ENCODE results near the gene TFDP1.

The TFDP1 gene

GRCh38 chr13:113664751-113665596 is 80.4 kb downstream of the TFDP1 start:
- Histone ChIP-seq H3K4me1 (ENCODE audit: control insufficient read depth, insufficient read depth, low read length) (no peaks in the 10 kb centered on the region), H3K27me3 (ENCODE audit: control insufficient read depth, insufficient read depth, low read length) (no peaks in the 10 kb centered on the region), H3K36me3 (ENCODE audit: control insufficient read depth, insufficient read depth, low read length) (no peaks in the 10 kb centered on the region), H3K4me3 (ENCODE audit: low read length) (no peak overlapping the region), H3K9me3 (ENCODE audit: control insufficient read depth, insufficient read depth, low read length) (no peaks in the 10 kb centered on the region), H3K27ac (ENCODE audit: low read length) (no peak overlapping the region)
- no CpG with 5 or more reads among the region's 21 CpGs for WGBS (ENCODE audit: insufficient coverage, insufficient read length)
- no peak for DNase-seq (ENCODE audit: low read depth, low spot score)

GRCh38 chr13:113665597-113666328 is 81.2 kb downstream of the TFDP1 start:
- no peaks in the 10 kb centered on the region for H3K4me1 ChIP-seq (ENCODE audit: control insufficient read depth, insufficient read depth, low read length)
- DNase-seq (ENCODE audit: low read depth, low spot score), result no peak
- no peak overlapping the region for H3K27ac ChIP-seq (ENCODE audit: low read length)
- H3K36me3 ChIP-seq (ENCODE audit: control insufficient read depth, insufficient read depth, low read length), result no peaks in the 10 kb centered on the region
- WGBS (ENCODE audit: insufficient coverage, insufficient read length), result no CpG with 5 or more reads among the region's 3 CpGs
- no peaks in the 10 kb centered on the region for H3K9me3 ChIP-seq (ENCODE audit: control insufficient read depth, insufficient read depth, low read length)
- H3K4me3 ChIP-seq (ENCODE audit: low read length), result no peak overlapping the region
- no peaks in the 10 kb centered on the region for H3K27me3 ChIP-seq (ENCODE audit: control insufficient read depth, insufficient read depth, low read length)

GRCh38 chr13:113666329-113666670 is 81.7 kb downstream of the TFDP1 start:
- WGBS (ENCODE audit: insufficient coverage, insufficient read length), result no CpG with 5 or more reads among the region's 2 CpGs
- Histone ChIP-seq H3K36me3 (ENCODE audit: control insufficient read depth, insufficient read depth, low read length) (no peaks in the 10 kb centered on the region), H3K4me1 (ENCODE audit: control insufficient read depth, insufficient read depth, low read length) (no peaks in the 10 kb centered on the region), H3K9me3 (ENCODE audit: control insufficient read depth, insufficient read depth, low read length) (no peaks in the 10 kb centered on the region), H3K4me3 (ENCODE audit: low read length) (no peak overlapping the region), H3K27me3 (ENCODE audit: control insufficient read depth, insufficient read depth, low read length) (no peaks in the 10 kb centered on the region), H3K27ac (ENCODE audit: low read length) (no peak overlapping the region)
- no peak for DNase-seq (ENCODE audit: low read depth, low spot score)

GRCh38 chr13:113666951-113667701 is 82.6 kb downstream of the TFDP1 start, which contains the start of gene GRK1:
TSS of gene GRK1 (plus strand) at chr13:113667219. CDS start at chr13:113667387, 168 bp downstream.
- Histone ChIP-seq H3K4me1 (ENCODE audit: control insufficient read depth, insufficient read depth, low read length) (no peaks in the 10 kb centered on the region), H3K27me3 (ENCODE audit: control insufficient read depth, insufficient read depth, low read length) (no peaks in the 10 kb centered on the region), H3K36me3 (ENCODE audit: control insufficient read depth, insufficient read depth, low read length) (no peaks in the 10 kb centered on the region), H3K4me3 (ENCODE audit: low read length) (no peak within 1 kb of the TSS), H3K9me3 (ENCODE audit: control insufficient read depth, insufficient read depth, low read length) (no peaks in the 10 kb centered on the region), H3K27ac (ENCODE audit: low read length) (no peak within 1 kb of the TSS)
- no peak for DNase-seq (ENCODE audit: low read depth, low spot score)
- no CpG with 5 or more reads among the region's 32 CpGs for WGBS (ENCODE audit: insufficient coverage, insufficient read length)

GRCh38 chr13:113667771-113668490 is 83.4 kb downstream of the TFDP1 start:
- no peak overlapping the region for H3K27ac ChIP-seq (ENCODE audit: low read length)
- WGBS (ENCODE audit: insufficient coverage, insufficient read length), result no CpG with 5 or more reads among the region's 29 CpGs
- no peaks in the 10 kb centered on the region for H3K9me3 ChIP-seq (ENCODE audit: control insufficient read depth, insufficient read depth, low read length)
- no peaks in the 10 kb centered on the region for H3K4me1 ChIP-seq (ENCODE audit: control insufficient read depth, insufficient read depth, low read length)
- no peaks in the 10 kb centered on the region for H3K36me3 ChIP-seq (ENCODE audit: control insufficient read depth, insufficient read depth, low read length)
- no peak overlapping the region for H3K4me3 ChIP-seq (ENCODE audit: low read length)
- DNase-seq (ENCODE audit: low read depth, low spot score), result no peak
- H3K27me3 ChIP-seq (ENCODE audit: control insufficient read depth, insufficient read depth, low read length), result no peaks in the 10 kb centered on the region

GRCh38 chr13:113668491-113668971 is 84.0 kb downstream of the TFDP1 start:
- Histone ChIP-seq H3K27me3 (ENCODE audit: control insufficient read depth, insufficient read depth, low read length) (no peaks in the 10 kb centered on the region), H3K36me3 (ENCODE audit: control insufficient read depth, insufficient read depth, low read length) (no peaks in the 10 kb centered on the region), H3K27ac (ENCODE audit: low read length) (no peak overlapping the region), H3K4me1 (ENCODE audit: control insufficient read depth, insufficient read depth, low read length) (no peaks in the 10 kb centered on the region), H3K9me3 (ENCODE audit: control insufficient read depth, insufficient read depth, low read length) (no peaks in the 10 kb centered on the region), H3K4me3 (ENCODE audit: low read length) (no peak overlapping the region)
- DNase-seq (ENCODE audit: low read depth, low spot score), result no peak
- no CpG with 5 or more reads among the region's 24 CpGs for WGBS (ENCODE audit: insufficient coverage, insufficient read length)

- no peaks in the 10 kb centered on the region for H3K36me3 ChIP-seq (ENCODE audit: control insufficient read depth, insufficient read depth, low read length)
- WGBS (ENCODE audit: insufficient coverage, insufficient read length), result no CpG with 5 or more reads among the region's 13 CpGs
- no peaks in the 10 kb centered on the region for H3K27me3 ChIP-seq (ENCODE audit: control insufficient read depth, insufficient read depth, low read length)
- no peak overlapping the region for H3K4me3 ChIP-seq (ENCODE audit: low read length)
- DNase-seq (ENCODE audit: low read depth, low spot score), result no peak
- no peak overlapping the region for H3K27ac ChIP-seq (ENCODE audit: low read length)
- H3K9me3 ChIP-seq (ENCODE audit: control insufficient read depth, insufficient read depth, low read length), result no peaks in the 10 kb centered on the region
- no peaks in the 10 kb centered on the region for H3K4me1 ChIP-seq (ENCODE audit: control insufficient read depth, insufficient read depth, low read length)
Measured at GRCh38 chr13:113669231-113669754, 84.7 kb downstream of the TFDP1 start.

- H3K36me3 ChIP-seq (ENCODE audit: control insufficient read depth, insufficient read depth, low read length), result no peaks in the 10 kb centered on the region
- H3K27ac ChIP-seq (ENCODE audit: low read length), result no peak overlapping the region
- H3K4me1 ChIP-seq (ENCODE audit: control insufficient read depth, insufficient read depth, low read length), result no peaks in the 10 kb centered on the region
- no peak overlapping the region for H3K4me3 ChIP-seq (ENCODE audit: low read length)
- no peaks in the 10 kb centered on the region for H3K27me3 ChIP-seq (ENCODE audit: control insufficient read depth, insufficient read depth, low read length)
- no peaks in the 10 kb centered on the region for H3K9me3 ChIP-seq (ENCODE audit: control insufficient read depth, insufficient read depth, low read length)
- WGBS (ENCODE audit: insufficient coverage, insufficient read length), result no CpG with 5 or more reads among the region's 21 CpGs
- DNase-seq (ENCODE audit: low read depth, low spot score), result no peak
Measured at GRCh38 chr13:113669755-113670341, 85.3 kb downstream of the TFDP1 start.

GRCh38 chr13:113670541-113670940 is 86.0 kb downstream of the TFDP1 start:
- WGBS (ENCODE audit: insufficient coverage, insufficient read length), result no CpG with 5 or more reads among the region's 19 CpGs
- Histone ChIP-seq H3K27ac (ENCODE audit: low read length) (no peak overlapping the region), H3K4me3 (ENCODE audit: low read length) (no peak overlapping the region), H3K4me1 (ENCODE audit: control insufficient read depth, insufficient read depth, low read length) (no peaks in the 10 kb centered on the region), H3K9me3 (ENCODE audit: control insufficient read depth, insufficient read depth, low read length) (no peaks in the 10 kb centered on the region), H3K27me3 (ENCODE audit: control insufficient read depth, insufficient read depth, low read length) (no peaks in the 10 kb centered on the region), H3K36me3 (ENCODE audit: control insufficient read depth, insufficient read depth, low read length) (no peaks in the 10 kb centered on the region)
- no peak for DNase-seq (ENCODE audit: low read depth, low spot score)

Measured in iPS DF 6.9 (cell line).